GM13976 (cell line): ENCODE measurements around the gene LRRC27.

Source experiments
- DNase-seq: peaks from one replicate; pipeline ENCODE4 v3.0.0; 2012; ENCODE audit warnings: low spot score
- in situ Hi-C: fragments of 300-500 bp; cut with MboI; formaldehyde crosslinking; loops from one replicate; pipeline ENCODE4 v1.12.0; 2022; ENCODE audit warnings: low sequenced_read_pairs, mixed read lengths, inconsistent platforms; ENCODE audit not compliant: unreplicated experiment
- TF ChIP-seq, protein P1 (sequence below): IDR thresholded peaks from 2 replicates; pipeline ENCODE4 v1.5.1; 2012; ENCODE audit warnings: borderline replicate concordance, mild to moderate bottlenecking; ENCODE audit not compliant: insufficient read depth; ENCODE audit errors: extremely low read depth, missing control alignments, control extremely low read depth

LRRC27 gene

DNA sequence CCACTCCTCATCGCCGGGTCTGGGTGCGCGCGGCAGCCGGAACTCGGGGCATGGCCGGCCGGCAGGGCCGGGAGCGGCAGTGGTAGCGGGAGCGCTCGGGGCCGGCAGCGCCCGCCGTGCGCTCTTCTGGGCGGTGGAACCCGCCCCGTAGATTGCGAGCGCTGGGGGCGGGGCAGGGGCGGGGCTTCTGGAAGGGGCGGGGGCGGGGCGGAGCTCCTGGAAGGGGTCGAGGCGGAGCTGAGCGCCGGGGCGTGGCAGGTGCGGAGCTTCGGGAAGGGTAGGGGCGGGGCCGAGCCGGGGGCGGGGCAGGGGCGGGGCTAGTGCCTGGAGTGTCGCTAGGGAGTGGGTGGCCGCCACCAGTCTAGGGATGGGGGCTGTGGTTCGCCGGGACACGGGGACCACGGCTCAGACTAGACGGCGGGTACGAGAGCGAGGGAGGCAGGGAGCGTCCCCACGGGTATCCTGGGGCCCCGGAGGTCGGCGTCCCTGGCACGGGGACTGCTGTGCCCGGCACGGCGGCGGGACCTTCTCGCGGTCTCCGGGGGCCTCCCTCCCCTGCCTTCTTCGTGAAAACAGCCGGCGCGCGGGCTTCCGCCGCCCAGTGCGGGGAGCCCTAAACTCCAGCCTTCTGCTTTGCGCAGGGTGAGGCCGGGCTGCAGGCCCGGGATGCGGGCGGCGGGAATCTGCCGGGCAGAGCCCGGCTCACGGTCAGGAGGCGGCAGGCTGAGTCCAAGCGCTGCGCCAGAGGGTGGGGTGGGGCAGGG lies 24.0 kb upstream of the LRRC27 start, which contains the start of gene STK32C:
Gene STK32C, minus strand, starts transcription at position 128 of the 764 bp plus-strand sequence. Its CDS starts 117 bp downstream, at position 11.
- in situ Hi-C loops = no loop called here
- TF ChIP-seq, protein P1, sequence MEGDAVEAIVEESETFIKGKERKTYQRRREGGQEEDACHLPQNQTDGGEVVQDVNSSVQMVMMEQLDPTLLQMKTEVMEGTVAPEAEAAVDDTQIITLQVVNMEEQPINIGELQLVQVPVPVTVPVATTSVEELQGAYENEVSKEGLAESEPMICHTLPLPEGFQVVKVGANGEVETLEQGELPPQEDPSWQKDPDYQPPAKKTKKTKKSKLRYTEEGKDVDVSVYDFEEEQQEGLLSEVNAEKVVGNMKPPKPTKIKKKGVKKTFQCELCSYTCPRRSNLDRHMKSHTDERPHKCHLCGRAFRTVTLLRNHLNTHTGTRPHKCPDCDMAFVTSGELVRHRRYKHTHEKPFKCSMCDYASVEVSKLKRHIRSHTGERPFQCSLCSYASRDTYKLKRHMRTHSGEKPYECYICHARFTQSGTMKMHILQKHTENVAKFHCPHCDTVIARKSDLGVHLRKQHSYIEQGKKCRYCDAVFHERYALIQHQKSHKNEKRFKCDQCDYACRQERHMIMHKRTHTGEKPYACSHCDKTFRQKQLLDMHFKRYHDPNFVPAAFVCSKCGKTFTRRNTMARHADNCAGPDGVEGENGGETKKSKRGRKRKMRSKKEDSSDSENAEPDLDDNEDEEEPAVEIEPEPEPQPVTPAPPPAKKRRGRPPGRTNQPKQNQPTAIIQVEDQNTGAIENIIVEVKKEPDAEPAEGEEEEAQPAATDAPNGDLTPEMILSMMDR = no peak
- DNase-seq = peak; percentile 100

GRCh38 chr10:132308587-132309470 lies 23.2 kb upstream of the LRRC27 start:
- TF ChIP-seq, protein P1 = no peak
- DNase-seq = no peak
- in situ Hi-C loops = no loop called here

DNA sequence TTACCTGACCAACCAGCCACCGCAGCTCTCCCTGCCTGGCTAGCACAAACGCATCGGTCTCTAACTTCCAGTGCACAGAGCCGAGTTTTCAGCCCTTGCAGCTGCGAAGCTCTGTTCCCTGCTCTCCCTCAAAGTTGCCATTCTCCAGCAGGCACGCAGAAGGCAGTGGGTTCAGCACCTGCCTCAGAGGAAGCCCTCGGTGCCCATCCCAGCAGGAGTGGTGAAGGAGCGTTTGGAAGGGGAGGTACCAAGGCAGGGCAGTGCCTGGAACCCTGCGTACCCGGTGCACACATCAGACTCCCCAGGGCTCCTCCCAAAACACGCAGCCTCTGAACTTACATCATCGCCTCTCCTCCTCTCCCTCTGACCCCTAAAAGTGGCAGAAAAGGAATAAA lies 22.5 kb upstream of the LRRC27 start:
- TF ChIP-seq, protein P1 = no peak
- in situ Hi-C loops = no loop called here
- DNase-seq = no peak

DNA sequence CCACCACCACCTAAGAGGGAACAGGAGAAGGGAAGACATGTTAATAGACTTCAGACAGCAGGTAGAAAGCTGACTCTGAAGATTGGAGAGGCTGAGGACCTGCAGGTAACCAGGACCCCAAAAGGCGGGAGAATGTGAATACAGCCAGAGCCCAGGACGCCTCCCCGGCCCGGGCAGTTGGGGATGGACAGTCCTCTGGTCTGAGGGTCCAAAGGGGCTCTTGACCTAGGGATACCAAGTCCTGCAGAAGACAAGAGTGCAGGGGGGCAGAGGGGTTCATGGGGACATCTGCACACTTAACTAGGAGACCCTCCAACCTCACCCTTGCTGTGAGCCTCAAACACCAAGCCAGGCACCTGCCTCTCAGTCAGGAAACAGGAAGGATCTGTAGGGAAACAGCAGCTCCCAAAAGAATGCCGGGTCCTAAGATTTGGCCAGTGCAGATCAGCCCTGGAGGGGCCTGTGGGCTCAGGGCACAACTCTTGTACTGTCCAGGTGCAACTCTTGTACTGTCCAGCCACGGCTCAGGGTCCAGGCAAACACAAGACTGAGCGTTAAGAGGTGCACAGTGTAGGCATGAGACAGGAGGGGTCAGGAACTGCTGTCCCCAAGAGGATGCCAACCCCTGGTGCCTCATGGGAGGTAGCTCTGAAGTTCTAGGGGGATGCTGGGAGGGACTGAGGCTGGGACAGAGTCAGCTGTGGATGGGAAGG lies 22.0 kb upstream of the LRRC27 start:
- no peak for DNase-seq
- TF ChIP-seq, protein P1 = no peak
- in situ Hi-C loops = no loop called here

DNA sequence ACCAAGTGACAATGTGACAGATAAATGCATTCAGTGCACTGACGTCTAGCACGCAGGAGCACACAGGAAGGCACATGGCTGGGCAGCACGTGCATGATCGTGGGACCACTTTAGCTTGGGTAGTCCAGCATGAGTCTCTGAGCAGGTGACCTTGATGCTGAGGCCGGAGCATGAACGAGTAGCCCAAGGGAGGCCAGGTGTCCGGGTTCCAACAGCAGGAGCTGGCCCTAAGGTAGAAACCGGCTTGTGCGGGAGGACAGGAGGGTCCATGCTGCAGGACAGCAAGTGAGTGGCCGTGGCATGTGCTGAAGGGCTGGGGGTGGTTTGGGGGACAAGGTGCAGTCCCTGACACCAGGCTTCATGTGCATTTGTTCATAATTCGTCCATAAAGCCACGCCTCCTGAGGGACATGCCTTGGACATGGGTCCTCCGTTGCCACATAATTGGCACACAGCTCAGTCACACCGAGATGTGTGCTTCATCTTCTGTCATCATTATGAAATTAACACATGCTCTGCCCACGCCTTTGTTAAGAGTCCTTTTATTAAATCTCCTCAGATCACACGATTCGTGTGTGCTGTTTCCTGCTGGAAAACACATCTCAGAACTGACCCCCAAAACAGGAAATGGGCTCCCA lies 21.2 kb upstream of the LRRC27 start:
- DNase-seq = no peak
- in situ Hi-C loops = no loop called here
- TF ChIP-seq, protein P1 = no peak
